GM18519 (cell line): ENCODE results near the gene CSMD2.

Source experiments
- ATAC-seq: cut with Tn5 transposase; IDR thresholded peaks from one replicate; pipeline ENCODE4 v1.9.1; 2021; ENCODE audit warnings: mild to moderate bottlenecking, moderate library complexity; ENCODE audit not compliant: unreplicated experiment, low FRiP score

Gene CSMD2

DNA sequence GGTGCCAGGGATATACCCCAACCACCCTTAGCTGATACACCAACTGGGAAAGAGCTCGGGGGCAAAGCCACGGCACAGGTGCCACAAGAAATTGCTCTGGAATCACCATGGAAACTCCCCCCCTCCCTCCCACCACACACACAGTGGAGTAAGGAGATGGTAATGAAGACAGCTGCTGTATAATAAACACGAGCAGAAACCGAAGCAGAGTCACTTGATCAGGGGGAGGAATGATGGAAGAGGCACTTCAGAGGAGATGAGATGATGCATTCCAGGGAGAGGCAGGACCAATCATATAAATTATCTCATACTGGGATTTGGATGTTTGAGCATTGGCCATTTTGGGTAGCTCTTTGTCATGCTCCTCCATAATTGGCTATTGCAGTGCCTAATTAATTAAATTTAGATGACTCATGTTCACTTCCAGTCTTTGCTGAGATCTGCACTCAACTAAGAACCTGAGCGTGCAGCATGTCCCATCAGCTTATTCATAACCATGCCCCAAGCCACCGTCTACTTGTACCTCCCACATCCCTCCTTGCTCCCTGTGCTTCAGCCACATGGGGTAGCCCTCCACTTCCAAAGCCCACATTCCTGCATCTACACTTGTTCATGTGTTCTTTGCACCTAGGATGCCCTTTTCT is 503.1 kb downstream of the CSMD2 start:
- no peak for ATAC-seq

DNA sequence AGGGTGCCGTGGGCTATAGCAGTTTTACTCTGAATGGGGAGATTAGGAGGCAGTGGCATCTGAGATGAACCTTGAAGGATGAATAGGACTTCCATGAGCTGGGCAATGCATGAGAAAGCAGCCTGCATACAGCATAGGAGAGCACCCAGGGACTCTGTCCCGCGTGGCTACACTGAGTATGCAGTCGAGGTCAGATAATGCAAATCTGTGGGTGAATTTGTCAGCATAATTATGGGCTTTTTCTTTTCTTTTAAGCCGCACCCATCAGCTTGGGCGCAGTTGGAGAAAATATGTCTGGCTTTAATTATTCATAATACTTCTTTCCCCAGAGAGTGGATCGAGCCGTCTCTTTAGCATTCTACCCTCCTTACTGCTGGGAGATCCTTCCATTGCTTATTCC is 504.1 kb downstream of the CSMD2 start:
- no peak for ATAC-seq

DNA sequence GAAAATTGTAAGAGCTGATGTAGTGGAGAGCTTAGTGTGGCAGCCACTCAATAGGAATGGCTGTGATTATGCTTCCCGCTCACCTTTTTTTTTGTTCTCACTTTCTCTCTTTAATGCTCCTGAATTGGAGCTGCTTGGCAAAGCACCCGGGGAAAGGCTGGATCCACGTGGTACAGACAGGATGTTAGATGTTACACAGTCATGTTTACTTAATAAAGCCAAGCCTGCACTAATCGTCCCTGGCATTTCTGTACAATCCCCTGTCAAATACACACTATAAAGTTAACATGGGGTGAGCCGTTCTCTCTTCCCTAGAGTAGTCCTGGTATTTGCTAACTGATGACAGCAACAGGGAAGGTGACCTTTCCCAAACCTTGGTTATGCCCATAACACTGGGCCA is 504.8 kb downstream of the CSMD2 start:
- ATAC-seq, result no peak

DNA sequence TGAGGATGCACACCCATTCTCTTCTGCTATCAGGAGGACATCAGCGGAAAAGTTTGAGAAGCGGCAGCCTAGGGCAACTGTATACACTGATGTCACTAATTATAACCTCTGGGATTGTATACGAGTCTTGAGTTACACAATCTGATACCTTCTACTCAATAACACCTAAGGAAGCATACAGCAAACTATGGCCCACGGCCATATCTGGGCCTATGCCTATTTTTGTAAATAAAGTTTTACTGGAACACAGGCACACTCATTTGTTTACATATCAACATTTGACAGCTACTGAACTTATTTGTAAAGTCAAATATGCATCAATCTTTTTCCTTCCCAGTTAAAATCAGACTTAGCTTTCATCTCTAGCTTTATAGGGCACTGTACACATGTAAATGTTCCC is 505.4 kb downstream of the CSMD2 start:
- ATAC-seq, result no peak

DNA sequence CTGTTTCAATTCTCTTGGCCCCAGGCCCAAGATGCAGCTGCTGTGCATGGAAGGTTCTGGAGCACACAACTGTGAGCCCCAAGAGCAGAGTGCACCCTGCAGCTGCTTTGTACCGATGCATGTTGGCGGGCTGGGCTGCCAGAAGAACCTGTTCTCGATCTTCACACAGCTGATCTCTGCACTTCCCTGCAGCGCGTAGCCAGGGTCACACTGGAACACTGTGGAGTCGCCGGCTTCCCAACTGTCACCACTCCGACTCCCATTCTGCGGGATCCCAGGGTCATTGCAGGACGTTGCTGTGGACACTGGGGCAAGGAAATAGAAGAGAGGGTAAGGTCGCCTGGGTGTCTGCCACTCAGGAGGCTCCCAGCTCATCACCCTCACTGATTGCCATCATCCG is 507.2 kb downstream of the CSMD2 start:
- no peak for ATAC-seq

DNA sequence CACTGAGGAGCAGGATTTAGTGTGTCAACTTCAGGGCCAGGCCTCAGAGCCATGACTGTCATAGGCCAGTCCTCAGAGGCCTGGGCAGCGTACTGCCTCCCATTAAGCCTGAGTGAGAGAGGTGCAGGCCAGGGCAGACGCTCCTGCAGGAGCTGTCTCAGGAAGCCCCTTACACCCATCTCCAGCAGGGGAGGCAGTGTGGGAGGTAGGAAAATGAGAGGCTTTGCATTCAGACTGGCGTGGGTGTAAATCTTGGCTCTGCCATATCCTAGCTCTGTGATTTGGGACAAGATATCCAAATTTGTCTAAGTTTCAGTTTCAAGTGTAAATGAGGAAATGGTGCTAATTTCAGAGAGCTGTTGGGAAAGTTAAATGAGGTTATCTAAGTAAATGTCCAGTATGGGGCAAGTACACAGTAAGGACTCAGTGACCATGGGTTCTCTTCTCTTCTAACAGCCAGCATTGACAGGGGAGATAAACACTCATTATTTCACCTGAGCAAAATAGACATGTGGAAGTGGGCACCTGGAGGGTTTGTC is 508.5 kb downstream of the CSMD2 start:
- no peak for ATAC-seq

DNA sequence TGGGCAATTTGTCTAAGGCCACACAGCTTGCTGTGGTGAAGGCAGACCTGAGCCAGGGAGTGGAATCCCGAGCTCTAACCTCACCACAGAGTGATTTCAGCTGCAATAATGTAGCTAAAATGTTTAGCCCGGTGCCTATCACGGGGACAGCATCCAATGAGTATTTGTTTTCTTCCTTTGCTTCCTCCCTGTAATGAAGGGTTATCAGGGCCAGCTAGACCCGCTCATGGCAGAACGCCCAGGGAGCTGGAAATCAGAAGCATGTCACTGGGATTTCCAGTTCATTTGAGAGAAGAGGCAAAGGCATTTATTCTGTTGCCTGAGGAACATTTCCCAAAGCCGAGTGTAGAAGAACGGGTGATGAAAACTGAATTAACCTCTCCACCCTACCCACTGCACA is 509.5 kb downstream of the CSMD2 start:
- ATAC-seq, result no peak

DNA sequence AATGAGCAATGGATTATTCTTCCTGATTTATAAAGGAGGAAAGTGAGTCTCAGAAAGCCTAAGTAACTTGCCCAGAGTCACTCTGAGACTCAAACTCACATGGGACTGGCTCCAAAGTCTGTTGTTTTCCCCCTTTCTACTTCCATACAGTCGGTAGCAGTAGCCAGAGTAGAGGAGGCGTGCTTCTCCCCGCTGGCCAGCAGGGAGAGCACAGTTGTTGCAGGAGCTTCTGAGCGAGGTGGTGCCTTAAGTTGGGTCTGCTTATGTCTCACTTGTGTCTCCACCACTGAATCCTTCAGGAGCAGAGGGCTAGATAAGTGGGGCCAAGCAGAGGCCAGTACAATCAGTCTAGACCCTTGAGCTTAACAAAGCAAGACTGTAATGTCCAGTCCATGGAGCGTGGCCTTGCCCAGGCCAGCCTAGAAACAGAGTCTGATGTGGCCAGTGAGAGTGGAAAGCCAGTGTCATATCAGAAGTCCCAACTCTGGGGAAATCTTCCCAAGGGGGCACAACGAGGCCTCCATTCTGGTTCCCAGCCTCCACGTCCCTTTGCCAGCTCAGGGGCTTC is 510.7 kb downstream of the CSMD2 start:
- ATAC-seq, result no peak

DNA sequence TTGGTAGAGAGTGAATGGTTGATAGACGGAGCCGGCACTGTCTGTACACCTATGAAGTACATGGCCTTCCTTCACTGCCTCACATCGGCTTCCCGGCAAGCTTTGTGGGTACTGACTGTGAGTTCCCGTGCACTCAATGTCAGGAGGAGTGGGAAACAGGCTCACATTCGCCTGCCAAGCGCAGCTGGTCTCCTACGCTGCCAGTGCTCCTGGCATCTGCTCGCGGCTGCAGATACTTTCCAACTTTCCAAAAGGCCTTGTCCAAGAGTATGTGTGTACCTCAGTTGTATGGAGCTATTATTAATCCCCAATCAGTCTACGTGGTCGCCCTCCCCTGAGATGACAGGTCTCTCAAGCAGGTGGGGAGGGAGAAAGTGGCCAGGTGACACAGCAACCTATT is 511.8 kb downstream of the CSMD2 start:
- ATAC-seq, result no peak

DNA sequence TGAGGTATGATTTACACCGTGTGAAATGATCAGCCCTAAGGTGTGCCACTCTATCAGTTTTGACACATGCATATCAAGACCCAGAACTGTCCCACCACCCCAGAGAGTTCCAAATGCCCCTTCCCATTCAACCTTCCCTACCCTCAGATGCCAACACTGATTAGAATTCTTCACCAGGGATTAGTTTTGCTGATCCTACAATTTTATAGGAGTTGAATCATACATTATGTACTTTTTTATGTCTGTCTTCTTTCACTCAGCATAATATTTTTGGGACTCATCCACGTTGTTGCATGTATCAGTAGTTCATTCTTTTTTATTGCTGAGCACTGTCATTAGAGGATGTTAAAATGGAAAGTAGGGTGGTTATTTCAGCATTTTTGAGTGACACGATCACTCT is 514.3 kb downstream of the CSMD2 start:
- no peak for ATAC-seq

DNA sequence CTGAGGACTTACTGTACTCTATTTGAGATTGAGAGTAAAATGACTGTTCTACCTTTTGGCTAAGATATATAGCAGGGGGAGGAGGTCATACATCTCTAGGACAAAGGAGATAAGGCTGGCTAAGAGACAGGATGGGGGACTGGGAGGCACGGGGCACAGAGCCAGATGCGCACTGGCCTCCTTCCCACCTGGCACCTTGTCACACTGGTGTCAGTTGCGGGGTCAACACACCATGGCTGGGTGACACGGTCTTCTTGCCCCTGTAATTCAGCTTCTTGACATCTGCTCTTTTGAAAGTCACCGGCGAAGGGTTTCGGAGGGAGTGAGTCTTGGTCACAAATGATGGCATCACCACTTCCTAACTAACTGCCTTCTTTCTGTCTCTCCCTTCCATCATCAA is 515.3 kb downstream of the CSMD2 start:
- ATAC-seq, result no peak

DNA sequence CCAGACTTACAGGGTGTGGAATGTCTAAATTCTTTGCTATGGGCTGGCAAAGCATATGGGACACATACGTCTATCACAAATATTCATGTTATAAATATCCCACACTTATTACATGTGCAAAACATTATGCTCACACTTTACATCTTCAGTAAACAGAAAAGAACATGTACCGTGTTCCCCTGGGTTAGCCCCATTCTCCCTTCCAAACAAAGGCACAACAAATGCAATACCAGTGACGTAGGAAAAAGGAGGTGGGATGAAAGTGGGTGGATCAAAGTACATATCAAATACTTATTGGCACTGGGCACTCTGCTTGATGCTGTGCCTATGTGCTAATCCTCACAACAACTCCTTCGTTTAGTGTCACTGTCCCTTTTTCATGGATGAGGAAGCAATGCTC is 521.8 kb downstream of the CSMD2 start:
- no peak for ATAC-seq

DNA sequence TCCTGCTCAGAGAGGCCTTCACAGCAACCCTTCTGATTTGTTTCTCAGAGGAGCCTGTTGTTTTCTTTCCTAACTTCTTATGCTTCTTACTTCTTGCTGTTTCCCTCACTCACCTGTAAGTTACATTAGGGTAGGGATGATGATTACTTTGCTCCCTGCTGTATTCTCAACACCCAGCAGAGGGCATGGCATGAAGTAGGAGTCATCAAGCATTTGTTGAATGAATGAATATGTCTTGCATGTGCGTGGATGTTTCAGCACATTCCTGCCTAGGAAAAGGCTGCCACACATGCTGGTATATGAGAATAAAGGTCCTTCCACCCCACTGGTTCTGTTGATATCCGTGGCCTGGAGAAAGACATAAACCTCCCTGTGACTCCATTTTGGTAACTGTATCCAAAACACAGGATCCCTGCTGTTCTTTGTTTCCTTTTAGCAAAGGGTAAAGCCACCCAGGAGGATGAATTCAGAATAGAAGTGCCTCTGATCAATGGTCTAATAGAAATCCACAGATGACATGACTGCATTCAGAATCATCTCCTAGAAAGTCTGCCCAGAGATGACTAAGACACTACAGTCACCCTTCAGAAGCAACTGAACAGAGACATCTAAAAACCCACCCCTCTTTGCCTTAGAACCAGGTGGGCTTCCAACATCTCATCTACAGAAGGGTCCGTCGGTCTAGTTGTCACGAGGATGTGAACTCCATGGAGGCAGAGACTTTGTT is 523.8 kb downstream of the CSMD2 start:
- ATAC-seq, result no peak

DNA sequence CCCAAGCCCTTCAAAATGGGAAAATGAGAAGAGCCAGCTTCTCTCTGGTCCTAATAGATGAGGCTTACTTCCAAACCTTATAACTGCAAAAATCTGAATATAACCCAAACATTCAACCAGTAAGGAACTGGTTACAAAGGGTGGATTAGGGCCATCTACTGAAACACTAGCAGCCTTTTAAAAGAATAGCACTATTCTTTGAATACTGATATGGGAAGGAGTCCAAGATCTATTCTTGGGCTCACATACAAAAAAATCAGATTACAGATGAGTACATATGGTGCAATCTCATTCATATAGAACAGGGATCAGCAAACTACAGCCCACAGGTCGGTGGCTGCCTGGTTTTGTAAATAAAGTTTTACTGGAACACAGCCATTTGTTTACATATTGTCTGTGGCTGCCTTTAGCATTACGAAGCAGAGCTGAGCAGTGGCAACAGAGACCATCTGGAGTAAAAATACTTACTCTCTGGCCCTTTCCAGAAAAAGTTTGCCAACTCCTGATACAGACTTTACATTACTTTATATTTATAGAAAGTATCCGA is 524.8 kb downstream of the CSMD2 start:
- no peak for ATAC-seq

DNA sequence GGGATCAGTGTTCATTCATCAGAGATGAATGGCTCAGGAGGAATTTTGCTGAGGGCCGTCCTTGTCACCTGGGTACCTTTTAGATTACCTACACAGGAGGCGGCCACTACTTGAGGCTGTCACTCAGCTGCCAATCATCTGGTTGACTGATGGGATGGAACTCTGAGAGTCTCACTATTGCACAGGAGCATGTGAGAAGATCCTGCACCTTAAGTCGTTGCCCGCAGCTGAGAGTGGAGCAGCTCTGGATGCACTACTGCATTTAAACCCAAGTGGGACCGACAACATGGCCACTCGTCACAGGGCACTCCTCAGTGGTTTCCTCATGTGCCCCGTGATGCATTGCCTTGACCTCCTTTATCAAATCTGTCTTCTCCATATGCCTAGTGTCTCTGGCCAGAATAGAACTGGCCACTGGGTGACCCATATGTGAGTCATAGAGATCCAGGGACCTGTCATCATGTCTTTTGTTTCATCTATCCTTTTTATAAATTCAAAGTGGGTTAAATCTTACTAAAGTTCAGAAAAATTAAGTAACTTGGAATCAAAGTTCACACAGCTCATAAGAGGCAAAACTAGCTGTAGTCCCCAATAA is 527.1 kb downstream of the CSMD2 start:
- ATAC-seq, result no peak

DNA sequence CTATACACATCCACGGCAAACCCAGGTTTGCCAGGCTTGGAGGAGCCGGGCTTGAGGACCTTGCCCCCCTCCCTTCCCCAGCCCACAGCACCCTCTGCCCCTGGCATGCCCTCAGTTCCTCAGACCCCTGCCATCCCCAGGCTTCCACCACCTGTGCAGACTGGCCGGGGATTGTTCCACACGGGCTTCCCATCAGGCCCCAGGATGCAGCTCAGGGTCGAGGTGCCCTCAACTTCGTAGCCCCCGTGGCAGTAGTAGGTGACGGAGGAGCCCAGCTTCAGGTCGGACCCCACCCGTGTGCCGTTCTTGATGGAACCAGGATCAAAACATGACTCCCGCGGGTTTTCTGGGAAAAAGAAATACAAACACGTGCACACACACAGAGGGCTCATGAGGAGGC is 528.8 kb downstream of the CSMD2 start:
- no peak for ATAC-seq

DNA sequence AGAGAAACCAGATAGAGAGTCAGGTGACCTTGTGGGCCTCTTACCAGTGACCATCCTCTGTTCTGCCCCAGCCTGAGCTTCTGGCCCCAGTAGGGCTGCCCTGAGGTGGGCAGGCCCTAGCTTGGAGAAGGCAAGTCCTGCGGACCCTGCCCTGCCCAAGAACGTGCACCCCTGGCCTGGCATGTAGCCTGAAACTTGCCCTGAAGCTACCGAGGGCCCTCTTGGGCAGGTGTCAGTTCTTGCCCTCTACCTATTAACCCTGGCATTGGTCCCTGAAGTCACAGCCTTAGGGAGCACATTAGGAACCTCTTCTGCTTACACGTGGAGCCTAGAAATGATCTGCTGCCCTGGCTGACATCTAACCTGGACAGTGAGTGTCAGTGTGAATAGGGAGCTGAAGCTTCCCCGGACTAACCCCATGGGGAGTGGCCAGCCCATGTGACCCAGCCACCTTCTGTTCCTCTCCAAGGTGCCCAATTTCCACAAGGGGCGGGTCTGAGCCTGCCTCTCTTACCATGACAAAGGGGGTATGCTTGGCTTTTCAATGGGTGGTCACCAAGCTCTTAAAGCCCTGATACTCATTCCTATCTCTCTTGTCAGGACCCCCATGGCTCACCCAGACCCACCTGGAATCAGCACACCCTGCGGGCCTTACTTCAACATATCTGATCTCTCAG is 529.6 kb downstream of the CSMD2 start:
- no peak for ATAC-seq

DNA sequence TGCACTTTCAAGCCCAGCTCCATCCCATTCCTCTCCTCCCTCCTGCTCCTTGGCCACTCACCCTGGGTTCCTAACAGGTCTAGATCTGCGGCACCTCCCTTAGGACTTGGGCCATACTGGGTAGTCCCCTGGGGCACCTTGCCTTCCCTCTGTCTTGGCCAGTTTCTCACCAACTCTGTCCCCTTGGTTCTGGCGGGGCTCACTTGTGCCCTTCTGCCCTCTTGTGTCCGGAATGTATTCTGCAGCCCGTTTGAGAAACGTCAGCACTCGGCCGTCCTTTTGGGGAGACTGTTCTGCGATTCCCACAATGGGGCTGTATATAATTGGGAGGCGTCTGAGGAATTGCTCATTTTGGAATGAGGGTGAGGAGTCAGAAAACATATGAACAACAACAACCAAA is 530.2 kb downstream of the CSMD2 start:
- ATAC-seq, result no peak

DNA sequence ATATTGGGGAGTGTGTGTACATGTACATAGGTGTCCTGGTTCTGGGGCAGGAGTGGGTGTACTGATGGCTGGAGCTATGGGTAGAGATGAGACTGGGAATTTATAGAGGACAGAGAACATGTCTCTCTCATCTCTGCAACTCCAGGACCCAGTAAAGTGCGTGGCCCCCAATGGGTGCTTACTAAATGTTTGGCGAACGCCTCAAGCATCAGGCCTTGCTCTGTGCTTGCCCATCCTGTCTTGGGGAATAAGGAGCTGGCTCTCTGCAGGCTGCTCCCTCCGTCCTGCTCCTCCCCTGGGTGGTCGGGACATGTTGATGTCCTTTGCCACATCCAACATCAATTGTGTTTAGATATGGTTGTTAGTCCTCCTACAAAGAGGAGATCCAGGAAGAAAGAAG is 530.9 kb downstream of the CSMD2 start:
- no peak for ATAC-seq

DNA sequence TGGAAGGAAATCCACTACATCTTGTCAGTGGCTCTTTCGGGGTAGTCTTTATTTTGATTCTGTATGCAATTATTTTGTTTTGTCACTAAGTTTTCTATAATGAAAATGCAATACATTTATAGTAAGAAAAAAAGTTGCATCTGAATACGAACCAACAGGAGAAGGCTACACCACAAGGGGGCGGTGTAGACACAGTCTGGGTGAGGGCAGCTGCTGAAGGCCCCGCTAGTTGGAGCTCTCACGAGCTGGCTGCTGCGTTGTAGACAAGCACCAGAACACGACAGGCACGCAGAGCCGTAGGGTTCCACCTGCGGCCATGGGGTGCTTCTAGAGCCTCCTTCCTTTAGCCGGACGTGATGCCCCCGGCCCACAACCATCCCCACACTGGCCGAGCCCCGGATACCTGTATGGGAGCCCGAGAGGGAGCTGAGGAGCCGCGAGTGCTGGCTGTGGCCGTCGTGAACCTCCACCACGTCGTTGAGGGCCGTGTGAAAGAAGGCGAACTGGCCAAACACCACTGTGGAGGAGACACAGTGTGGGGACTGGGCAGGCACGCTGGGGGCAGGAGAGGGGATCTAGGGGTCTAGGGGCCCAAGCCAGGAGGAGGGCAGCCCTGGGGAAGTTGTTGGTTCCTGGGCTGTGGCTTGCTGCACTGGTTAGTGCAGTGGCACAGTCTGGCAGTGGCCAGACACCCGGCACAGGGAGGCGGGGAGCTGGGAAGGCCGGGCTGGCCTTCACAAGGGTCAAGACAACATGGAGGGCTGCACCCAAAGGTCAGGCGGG is 531.8 kb downstream of the CSMD2 start:
- no peak for ATAC-seq
